HL-60 (cell line): ENCODE data around the gene STRA8.

ENCODE experiments used
- DNase-seq, 2 experiments: peaks; one replicate each; pipeline ENCODE4 v3.0.0-alpha.2; 2010 to 2020; ENCODE audit warnings: low read depth in 1 of 2, low spot score in 1 of 2
- H3K27ac ChIP-seq: fragments of 250-450 bp; sonication (Bioruptor Pico); replicated peaks from 2 replicates; pipeline ENCODE4 v1.5.1; 2020; ENCODE audit warnings: mild to moderate bottlenecking, moderate library complexity
- H3K27me3 ChIP-seq: fragments of 250-450 bp; sonication (Bioruptor Pico); 2 replicates; pipeline ENCODE4 v1.5.1; 2021; ENCODE audit warnings: mild to moderate bottlenecking, moderate library complexity; ENCODE audit not compliant: insufficient read depth, poor library complexity, severe bottlenecking
- H3K4me3 ChIP-seq: replicated peaks from 2 replicates; pipeline ENCODE4 v1.5.1; 2011; ENCODE audit warnings: mild to moderate bottlenecking, control low read depth, low read length; ENCODE audit not compliant: insufficient read depth
- CTCF ChIP-seq: IDR thresholded peaks from one replicate; pipeline ENCODE4 v1.5.1; 2011; ENCODE audit warnings: low read length, control low read depth, inconsistent platforms; ENCODE audit not compliant: insufficient read depth
- GABPA ChIP-seq: IDR thresholded peaks from 2 replicates; pipeline ENCODE4 v1.6.1; 2012; ENCODE audit warnings: low read depth
- POLR2AphosphoS5 ChIP-seq: IDR thresholded peaks from 2 replicates; pipeline ENCODE4 v1.6.1; 2012; ENCODE audit warnings: low read depth
- REST ChIP-seq: IDR thresholded peaks from 2 replicates; pipeline ENCODE4 v1.6.1; 2012; ENCODE audit warnings: low read depth; ENCODE audit not compliant: insufficient replicate concordance
- SPI1 ChIP-seq: IDR thresholded peaks from 2 replicates; pipeline ENCODE4 v1.6.1; 2012; ENCODE audit warnings: low read depth, mild to moderate bottlenecking, borderline replicate concordance

STRA8 gene

GRCh38 chr7:135193615-135194081 is 40.0 kb upstream of the STRA8 start:
- TF ChIP-seq CTCF (no peak), POLR2AphosphoS5 (no peak), GABPA (no peak), REST (no peak), SPI1 (no peak)
- H3K4me3 ChIP-seq: no peak overlapping the region
- no peak overlapping the region for H3K27ac ChIP-seq
- DNase-seq: no peak
- no peaks in the 10 kb centered on the region for H3K27me3 ChIP-seq

GRCh38 chr7:135194494-135195095 is 39.0 kb upstream of the STRA8 start:
- Histone ChIP-seq H3K4me3 (no peak overlapping the region), H3K27me3 (no peaks in the 10 kb centered on the region), H3K27ac (no peak overlapping the region)
- DNase-seq: no peak
- TF ChIP-seq GABPA: no peak
- TF ChIP-seq REST: no peak
- TF ChIP-seq CTCF: no peak
- TF ChIP-seq POLR2AphosphoS5: no peak
- no peak for TF ChIP-seq SPI1

- no peaks in the 10 kb centered on the region for H3K27me3 ChIP-seq
- H3K4me3 ChIP-seq: no peak overlapping the region
- no peak for DNase-seq
- TF ChIP-seq SPI1: no peak
- TF ChIP-seq CTCF: no peak
- no peak for TF ChIP-seq POLR2AphosphoS5
- no peak for TF ChIP-seq GABPA
- TF ChIP-seq REST: no peak
- no peak overlapping the region for H3K27ac ChIP-seq
Measured at GRCh38 chr7:135195156-135195555, 38.5 kb upstream of the STRA8 start.
